Cerebellar cortex (tissue), 1 donor: ENCODE data around the gene PIK3CA.
"Not testable (repeated sequence)": the region's sequence is repeated elsewhere in the genome, so short reads cannot be mapped to it uniquely, and the experiment has no call there.

Source experiments
- DNase-seq: peaks from one replicate; pipeline ENCODE4 v3.0.0-alpha.2; 2015; ENCODE audit warnings: low spot score

Gene PIK3CA

DNA sequence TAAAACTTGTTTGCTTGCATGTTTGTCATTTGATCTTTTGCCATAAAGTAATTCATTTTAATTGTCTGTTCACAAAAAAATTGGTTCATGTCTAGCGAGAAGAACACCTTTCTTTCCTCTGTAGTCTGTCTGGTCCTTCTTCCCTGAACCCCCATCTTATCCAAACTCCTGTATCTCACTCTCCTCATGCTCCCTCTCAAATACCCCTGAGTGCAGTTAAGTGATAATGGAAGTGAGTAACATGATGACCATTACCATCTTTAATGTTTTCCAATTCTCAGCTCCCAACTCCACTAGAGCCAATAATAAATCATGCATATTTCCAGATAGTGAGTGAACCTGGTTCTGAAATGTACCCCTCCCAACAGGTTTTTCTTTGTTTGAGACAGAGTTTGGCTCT lies 116.9 kb downstream of the PIK3CA start:
- no peak for DNase-seq

DNA sequence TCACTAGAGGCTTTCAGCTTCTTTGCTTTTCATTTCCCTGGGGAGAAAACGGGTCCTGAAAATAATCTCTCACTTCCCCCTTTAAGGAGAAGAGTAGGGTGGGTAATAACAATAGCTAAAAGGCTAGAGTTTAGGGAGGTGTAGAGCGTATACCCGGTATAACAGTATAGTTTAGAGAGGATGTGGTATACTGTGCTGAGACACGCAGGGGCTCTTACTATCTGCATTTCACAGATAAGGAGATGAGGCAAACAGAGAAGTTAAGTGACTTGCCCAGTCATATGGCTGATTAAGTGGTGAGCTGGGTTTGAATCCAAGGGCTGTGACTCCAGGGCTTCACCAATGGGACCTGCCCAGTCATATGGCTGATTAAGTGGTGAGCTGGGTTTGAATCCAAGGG lies 117.7 kb downstream of the PIK3CA start:
- DNase-seq: no peak

DNA sequence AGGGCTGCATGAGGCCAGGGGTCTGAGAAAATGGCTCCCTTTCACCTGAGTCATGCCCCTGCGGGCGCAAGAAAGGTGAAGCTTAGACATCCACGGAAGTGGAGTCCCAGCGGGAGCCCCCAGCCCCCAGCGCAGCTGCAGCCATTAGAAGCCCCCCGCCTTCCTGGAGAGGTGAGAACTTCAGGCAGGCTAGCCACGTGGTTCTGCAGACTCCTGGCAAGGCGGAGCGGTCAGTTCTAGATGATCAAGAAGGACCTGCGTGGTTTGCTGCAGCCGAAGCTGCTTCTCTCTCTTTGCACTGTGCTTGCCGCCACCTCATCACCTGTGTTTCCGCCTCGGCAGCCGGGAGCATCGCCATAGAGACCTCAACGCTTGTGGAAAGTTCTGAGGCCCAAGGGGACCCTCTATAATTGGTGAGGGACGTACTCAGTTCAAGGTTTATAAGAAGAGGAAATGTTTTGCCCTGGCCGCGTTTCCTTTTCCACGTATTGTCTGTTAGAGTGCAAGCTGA lies 118.6 kb downstream of the PIK3CA start:
- DNase-seq: no peak

DNA sequence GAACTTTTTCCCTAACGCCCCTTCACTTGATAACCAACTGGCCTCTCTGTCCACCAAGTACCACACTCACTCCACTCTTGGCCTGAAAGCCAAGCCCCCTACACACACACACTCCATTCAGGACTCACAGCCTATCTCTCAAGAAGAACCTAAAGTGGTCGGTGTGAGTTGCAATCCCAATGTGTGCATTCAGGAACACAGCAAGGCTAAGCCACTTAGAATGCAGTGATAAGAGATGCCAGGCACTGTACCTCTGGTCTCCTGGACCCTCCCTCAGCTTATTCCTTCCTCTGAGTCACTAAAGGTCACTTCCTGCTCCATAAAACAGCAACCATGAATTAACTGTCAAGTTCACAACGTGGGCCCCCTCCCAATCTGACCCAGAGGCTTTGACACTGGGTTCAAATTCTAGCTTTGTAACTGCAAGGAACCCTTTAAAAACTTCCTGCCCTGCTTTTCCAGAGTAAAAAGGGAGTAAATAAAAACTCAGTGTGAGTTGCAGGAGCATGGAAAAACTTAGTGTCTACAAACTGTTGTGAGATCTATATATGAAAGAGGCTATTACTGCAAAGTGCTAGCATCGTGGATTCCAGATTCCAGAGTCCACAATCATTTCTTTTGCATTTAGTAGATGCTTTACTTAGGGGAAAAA lies 120.4 kb downstream of the PIK3CA start:
- no peak for DNase-seq

DNA sequence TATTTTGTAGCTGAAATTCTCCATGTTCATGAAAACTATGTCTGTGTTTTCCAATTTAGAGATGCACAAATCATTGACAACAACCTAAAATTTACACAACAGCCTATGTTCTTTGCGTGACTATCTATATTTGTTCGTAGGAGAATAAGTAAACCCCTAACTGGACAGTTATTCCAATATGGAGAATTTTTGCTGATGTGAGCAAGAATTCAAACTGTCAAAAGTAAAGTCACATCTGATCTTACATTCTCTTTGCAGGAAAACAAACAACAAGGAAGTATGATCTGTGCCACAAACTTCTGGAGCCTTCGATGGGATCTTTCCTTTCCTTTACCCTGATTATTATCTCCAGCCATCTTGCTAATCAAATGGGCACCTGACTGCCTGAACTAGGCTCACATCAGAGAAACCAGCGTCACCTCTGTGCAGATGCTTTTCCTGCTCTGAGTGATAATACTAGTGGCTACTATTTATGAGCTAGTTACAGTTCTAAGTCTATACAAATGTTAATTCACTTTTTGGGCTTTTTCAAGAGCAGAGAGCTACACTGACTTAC lies 121.1 kb downstream of the PIK3CA start:
- no peak for DNase-seq

DNA sequence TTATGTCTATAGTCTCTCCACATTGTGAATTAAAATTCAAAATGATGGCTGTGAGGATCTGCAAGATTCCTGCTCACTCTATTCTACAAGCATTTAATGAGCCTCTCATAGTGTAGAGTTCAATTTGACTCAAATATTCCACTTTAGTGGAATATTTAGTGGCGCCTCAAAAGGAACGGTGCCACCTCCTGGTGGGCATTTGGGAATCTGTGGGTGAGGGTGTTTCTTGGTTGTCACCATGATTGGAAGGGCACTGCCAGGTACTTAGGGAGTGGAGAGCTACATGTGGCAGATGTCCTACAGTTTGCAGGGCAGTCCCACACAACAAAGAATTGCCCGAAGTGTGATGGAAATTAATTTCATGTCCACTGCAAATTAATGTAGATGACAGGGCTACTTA lies 124.2 kb downstream of the PIK3CA start:
- DNase-seq: no peak

DNA sequence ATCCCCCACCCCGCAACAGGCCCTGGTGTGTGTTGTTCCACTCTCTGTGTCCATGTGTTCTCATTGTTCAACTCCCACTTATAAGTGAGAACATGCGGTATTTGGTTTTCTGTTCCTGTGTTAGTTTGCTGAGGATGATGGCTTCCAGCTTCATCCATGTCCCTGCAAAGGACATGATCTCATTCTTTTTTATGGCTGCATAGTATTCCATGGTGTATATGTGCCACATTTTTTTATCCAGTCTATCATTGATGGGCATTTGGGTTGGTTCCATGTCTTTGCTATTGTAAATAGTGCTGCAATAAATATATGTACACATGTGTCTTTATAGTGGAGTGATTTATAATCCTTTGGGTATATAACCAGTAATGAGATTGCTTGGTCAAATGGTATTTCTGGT lies 126.3 kb downstream of the PIK3CA start:
- DNase-seq: not testable (repeated sequence)

DNA sequence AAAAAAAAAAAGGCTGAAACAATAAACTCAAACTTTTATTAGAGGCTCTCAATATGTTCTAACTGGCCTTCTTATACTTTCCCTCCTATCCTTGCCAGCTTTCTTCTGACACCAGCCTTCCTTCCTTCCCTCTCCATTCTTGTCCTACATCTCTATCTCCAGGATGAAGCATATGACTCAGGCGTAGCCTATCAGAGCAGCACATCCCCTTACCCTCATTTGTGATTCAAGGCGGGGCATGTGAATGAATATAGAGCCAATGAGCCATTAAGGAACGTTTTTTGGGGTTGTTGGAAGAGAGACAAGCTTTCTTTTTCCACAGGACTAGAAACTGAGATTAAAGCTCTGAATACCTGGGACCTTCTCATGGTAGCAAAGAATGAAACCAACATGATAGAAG lies 127.8 kb downstream of the PIK3CA start:
- DNase-seq: no peak

DNA sequence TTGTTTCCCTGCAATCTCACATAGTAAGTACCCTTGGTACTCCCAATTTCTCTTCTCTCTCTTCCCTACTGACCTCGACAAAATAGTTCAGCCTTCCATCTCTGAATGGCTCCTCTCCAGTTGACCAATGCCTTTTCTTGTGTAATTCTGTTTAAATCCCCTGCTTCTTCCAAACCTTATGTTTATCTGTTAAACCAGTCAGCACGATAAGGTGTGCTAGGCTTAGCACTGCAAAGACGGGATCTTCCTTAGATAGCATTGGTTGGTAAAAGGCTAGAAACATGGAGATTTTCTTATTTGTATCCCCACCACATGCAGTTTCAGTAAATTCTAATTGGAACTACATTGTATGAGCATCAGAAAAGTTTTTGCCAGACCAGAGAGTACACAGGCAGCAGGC lies 128.6 kb downstream of the PIK3CA start:
- no peak for DNase-seq

DNA sequence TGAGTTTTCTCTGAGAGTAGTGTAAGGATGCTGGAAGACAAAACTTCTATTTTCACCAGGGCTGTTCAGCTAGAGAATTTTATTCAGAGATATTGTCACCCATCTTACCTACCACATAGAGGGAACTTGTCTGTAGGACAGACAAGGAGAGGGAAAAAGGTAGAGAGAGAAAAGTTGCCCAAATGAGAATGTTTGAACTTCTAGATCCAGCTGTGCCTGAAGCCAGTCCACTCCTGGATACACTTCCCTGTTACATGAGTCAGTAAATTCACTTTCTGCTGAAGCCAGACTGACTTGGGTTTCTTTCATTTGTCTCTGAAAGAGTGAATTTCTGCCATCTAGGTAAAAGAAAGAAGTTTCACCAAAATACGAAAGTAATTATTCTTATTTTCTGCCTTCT lies 130.0 kb downstream of the PIK3CA start:
- DNase-seq: no peak

DNA sequence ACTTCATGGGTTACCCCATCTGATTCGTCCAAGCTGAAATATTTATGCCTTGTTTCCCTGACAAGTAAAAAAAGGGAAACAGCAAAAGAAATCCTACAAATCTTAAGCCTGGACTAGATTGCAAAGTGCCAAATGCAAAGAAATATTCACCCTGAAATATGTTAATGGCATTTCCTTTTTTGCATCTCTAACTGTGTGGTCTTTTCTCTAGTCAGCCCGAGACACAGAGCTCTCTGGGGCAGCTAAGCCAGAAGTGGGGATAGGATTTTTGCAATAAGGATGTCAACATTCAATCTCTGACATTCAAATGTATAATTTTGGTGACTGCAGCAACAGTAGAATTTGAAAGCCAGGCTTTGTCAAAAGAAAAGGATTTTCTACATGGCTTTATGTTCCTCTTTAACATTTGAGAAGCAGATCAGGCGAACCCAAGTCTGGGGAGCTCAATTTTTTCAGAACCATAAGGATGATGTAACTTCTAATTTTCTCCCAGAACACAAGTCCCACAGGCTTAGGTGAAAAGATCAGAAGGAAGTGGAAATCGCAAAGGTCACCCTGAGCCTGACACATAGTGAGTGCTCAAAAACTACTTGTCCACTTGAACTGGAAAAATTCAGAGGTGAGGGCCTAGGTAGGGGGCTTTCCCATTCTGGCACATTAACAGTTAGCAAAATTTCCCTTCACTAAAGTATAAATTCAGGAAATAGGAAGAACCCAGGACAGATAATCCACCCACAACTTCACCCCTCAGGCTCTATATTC lies 131.0 kb downstream of the PIK3CA start:
- no peak for DNase-seq

DNA sequence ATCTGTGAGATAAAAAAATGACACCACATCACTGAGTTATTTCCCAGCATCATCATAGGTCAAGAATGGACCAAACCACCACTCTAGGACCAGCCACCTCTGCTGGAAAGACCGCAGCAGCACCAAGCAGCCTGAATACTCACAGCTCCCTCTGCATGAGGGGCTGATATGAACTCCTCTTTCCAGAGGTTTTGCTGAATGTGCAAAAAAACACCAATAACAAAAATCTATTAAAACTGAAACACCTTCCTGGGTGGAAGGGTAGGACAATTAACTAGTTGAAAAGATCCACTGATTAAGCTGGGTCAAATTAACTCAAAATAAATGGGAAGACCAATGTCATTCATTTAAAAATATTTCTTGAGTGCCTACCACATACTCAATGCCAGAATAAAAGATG lies 131.7 kb downstream of the PIK3CA start:
- DNase-seq: no peak

DNA sequence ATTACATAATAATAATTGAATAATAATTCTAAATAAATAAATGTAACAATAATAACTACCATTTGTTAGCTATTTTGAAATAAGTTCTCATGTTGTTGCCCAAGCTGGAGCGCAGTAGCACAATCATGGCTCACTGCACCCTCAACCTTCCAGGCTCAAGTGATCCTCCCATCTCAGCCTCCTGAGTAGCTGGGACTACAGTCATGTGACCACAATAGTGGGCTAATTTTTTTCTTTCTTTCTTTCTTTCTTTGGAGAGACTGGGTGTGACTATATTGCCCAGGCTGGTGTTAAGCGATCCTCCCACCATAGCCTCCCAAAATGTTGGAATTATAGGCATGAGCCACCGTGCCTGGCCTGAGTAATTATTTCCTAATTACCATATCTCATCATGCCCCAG lies 133.7 kb downstream of the PIK3CA start:
- DNase-seq: no peak

DNA sequence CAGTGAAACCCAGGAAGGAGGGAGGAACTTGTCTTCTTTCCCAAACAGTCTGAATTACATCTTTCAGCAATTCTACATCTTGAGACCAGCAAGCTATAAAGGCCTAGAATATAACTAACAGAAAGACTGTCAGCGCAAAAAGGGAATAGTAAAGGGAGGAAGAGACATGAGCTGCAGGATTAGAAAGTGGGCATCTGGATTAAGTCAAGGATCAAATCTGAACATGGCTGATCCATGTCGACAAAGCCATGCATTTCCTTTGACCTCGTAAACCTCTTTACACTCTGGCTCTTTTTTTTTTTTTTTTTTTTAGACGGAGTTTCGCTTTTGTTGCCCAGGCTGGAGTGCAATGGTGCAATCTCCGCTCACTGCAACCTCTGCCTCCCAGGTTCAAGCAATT lies 138.2 kb downstream of the PIK3CA start:
- DNase-seq: no peak

DNA sequence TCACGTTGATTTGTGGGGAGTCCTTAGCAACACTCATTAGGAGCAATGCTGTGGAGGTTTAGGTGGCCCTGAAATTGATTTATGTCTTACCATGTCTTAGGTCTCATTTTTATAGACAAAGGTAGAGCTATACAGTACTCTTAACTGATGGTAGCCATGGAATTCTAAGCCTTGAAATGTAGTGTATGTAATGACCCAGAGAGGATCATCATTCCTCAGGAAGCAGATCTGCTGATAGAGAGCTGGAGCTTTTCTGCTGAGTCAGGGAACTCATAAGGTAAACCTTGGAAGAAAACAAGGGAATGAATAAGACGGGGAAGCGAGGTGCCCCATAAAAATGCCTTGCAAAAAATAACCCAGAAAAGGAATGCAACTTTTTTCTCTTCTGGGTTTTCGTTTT lies 140.7 kb downstream of the PIK3CA start:
- no peak for DNase-seq

DNA sequence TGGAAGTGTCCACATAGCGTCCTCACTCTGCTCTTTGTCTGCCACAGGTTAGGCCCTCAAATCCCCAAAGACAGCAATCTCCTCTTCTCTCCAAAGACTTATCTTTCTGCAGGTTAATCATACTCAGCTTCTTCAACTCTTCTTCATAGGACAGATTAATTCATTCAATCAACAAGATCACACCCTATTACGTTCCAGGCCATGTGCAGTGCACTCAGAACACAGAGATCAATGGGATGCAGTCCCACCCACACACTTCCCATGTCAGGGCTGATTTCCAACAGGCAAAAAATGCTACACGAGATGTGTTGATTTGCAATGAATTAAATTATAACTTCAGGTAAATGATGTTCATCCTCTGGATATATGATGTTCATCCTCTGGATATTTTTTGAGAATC lies 141.1 kb downstream of the PIK3CA start:
- no peak for DNase-seq
